H9 (cell line): ENCODE results near the gene FAM174C. TPM values are rescaled to one million over a fixed set of nuclear protein-coding genes. Genes with fewer than 3 reads are reported as not detected.

Source experiments
- DNase-seq: peaks from one replicate; pipeline ENCODE4 v3.0.0-alpha.2; 2017
- H2AFZ ChIP-seq: one replicate; pipeline ENCODE4 v1.6.1; 2013; ENCODE audit warnings: mild to moderate bottlenecking, low read length, control low read depth, moderate library complexity
- H2AK5ac ChIP-seq: 2 replicates; pipeline ENCODE4 v1.6.1; 2013; ENCODE audit warnings: low read length, control low read depth, mixed read lengths; ENCODE audit not compliant: insufficient read length
- H2BK120ac ChIP-seq: one replicate; pipeline ENCODE4 v1.6.1; 2013; ENCODE audit warnings: low read depth, mild to moderate bottlenecking, low read length, control low read depth, inconsistent platforms; ENCODE audit not compliant: poor library complexity, severe bottlenecking
- H2BK12ac ChIP-seq: 2 replicates; pipeline ENCODE4 v1.6.1; 2013; ENCODE audit warnings: low read length, control low read depth, mixed read lengths, low read depth; ENCODE audit not compliant: insufficient read length
- H2BK15ac ChIP-seq: 2 replicates; pipeline ENCODE4 v1.6.1; 2013; ENCODE audit warnings: low read depth, low read length, control low read depth
- H2BK20ac ChIP-seq: one replicate; pipeline ENCODE4 v1.6.1; 2013; ENCODE audit warnings: low read depth, mild to moderate bottlenecking, low read length, control low read depth, inconsistent platforms; ENCODE audit not compliant: poor library complexity, severe bottlenecking
- H2BK5ac ChIP-seq: 2 replicates; pipeline ENCODE4 v1.6.1; 2013; ENCODE audit warnings: low read length, control low read depth, mixed read lengths; ENCODE audit not compliant: insufficient read length
- H3K14ac ChIP-seq: 2 replicates; pipeline ENCODE4 v1.6.1; 2013; ENCODE audit warnings: low read length, control low read depth; ENCODE audit not compliant: insufficient read depth
- H3K18ac ChIP-seq: 2 replicates; pipeline ENCODE4 v1.6.1; 2013; ENCODE audit warnings: low read depth, mild to moderate bottlenecking, mixed read lengths, low read length, control low read depth; ENCODE audit not compliant: insufficient read length
- H3K23ac ChIP-seq: 2 replicates; pipeline ENCODE4 v1.6.1; 2013; ENCODE audit warnings: low read length, control low read depth, mixed read lengths, low read depth; ENCODE audit not compliant: insufficient read length
- H3K23me2 ChIP-seq: 2 replicates; pipeline ENCODE4 v1.6.1; 2013; ENCODE audit warnings: low read depth, mild to moderate bottlenecking, mixed read lengths, low read length, control low read depth; ENCODE audit not compliant: insufficient read length, poor library complexity, severe bottlenecking
- H3K27ac ChIP-seq: 2 replicates; pipeline ENCODE4 v1.5.1; 2013; ENCODE audit warnings: low read length, control low read depth, mixed read lengths, low read depth; ENCODE audit not compliant: insufficient read length
- H3K27me3 ChIP-seq: 2 replicates; pipeline ENCODE4 v1.6.1; 2013; ENCODE audit warnings: low read length, control low read depth, inconsistent platforms; ENCODE audit not compliant: insufficient read depth
- H3K4ac ChIP-seq: 2 replicates; pipeline ENCODE4 v1.6.1; 2013; ENCODE audit warnings: low read depth, mild to moderate bottlenecking, control low read depth, inconsistent platforms, low read length, moderate library complexity
- H3K4me1 ChIP-seq: 2 replicates; pipeline ENCODE4 v1.6.1; 2013; ENCODE audit warnings: low read length, control low read depth, inconsistent platforms; ENCODE audit not compliant: insufficient read depth
- H3K4me2 ChIP-seq: 2 replicates; pipeline ENCODE4 v1.6.1; 2013; ENCODE audit warnings: low read length, control low read depth, mixed read lengths; ENCODE audit not compliant: insufficient read length, insufficient read depth
- H3K56ac ChIP-seq: 2 replicates; pipeline ENCODE4 v1.6.1; 2013; ENCODE audit warnings: low read depth, mild to moderate bottlenecking, mixed read lengths, low read length, control low read depth; ENCODE audit not compliant: insufficient read length
- H3K79me1 ChIP-seq: 2 replicates; pipeline ENCODE4 v1.6.1; 2013; ENCODE audit warnings: low read depth, mild to moderate bottlenecking, moderate library complexity, low read length, control low read depth, inconsistent platforms; ENCODE audit not compliant: insufficient read depth, poor library complexity, severe bottlenecking
- H3K79me2 ChIP-seq: 2 replicates; pipeline ENCODE4 v1.6.1; 2013; ENCODE audit warnings: low read length, control low read depth, inconsistent platforms; ENCODE audit not compliant: insufficient read depth
- H3K9ac ChIP-seq: 2 replicates; pipeline ENCODE4 v1.6.1; 2013; ENCODE audit warnings: low read length, control low read depth, mixed read lengths; ENCODE audit not compliant: insufficient read length; ENCODE audit errors: extremely low read depth
- H3K9me3 ChIP-seq: one replicate; pipeline ENCODE4 v1.6.1; 2013; ENCODE audit warnings: low read depth, low read length, inconsistent platforms; ENCODE audit not compliant: control insufficient read depth
- H3T11ph ChIP-seq: one replicate; pipeline ENCODE4 v1.6.1; 2013; ENCODE audit warnings: mild to moderate bottlenecking, low read length, control low read depth, inconsistent platforms
- H4K20me1 ChIP-seq: one replicate; pipeline ENCODE4 v1.6.1; 2013; ENCODE audit not compliant: control insufficient read depth, insufficient read length, insufficient read depth
- H4K5ac ChIP-seq: 2 replicates; pipeline ENCODE4 v1.6.1; 2013; ENCODE audit warnings: low read depth, mild to moderate bottlenecking, mixed read lengths, low read length, control low read depth; ENCODE audit not compliant: insufficient read length
- H4K8ac ChIP-seq: replicated peaks from 2 replicates; pipeline ENCODE4 v1.6.1; 2013; ENCODE audit warnings: low read length, control low read depth, mixed read lengths, low read depth; ENCODE audit not compliant: insufficient read length
- H4K91ac ChIP-seq: 2 replicates; pipeline ENCODE4 v1.6.1; 2013; ENCODE audit warnings: low read depth, mild to moderate bottlenecking, moderate library complexity, mixed read lengths, low read length, control low read depth; ENCODE audit not compliant: insufficient read length
- H3K27ac Mint-ChIP-seq, 3 experiments: 2 replicates in 2 of 3; 3 replicates in 1 of 3; pipeline ENCODE4 v1.8.0; 2020 to 2021; ENCODE audit warnings: mixed read lengths in 3 of 3, mild to moderate bottlenecking in 1 of 3, moderate library complexity in 1 of 3
- H3K27me3 Mint-ChIP-seq: 2 replicates; pipeline ENCODE4 v1.8.0; 2021; ENCODE audit warnings: low read depth, mild to moderate bottlenecking, moderate library complexity, mixed read lengths
- H3K36me3 Mint-ChIP-seq, 3 experiments: 2 replicates in 2 of 3; 3 replicates in 1 of 3; pipeline ENCODE4 v1.8.0; 2020 to 2021; ENCODE audit warnings: low read depth in 3 of 3, mixed read lengths in 3 of 3; ENCODE audit not compliant: insufficient read depth in 1 of 3
- H3K4me1 Mint-ChIP-seq, 2 experiments: 2 replicates each; pipeline ENCODE4 v1.8.0; 2020; ENCODE audit warnings: mixed read lengths in 2 of 2
- H3K4me3 Mint-ChIP-seq, 2 experiments: 2 replicates in 1 of 2; 3 replicates in 1 of 2; pipeline ENCODE4 v1.8.0; 2020 to 2021; ENCODE audit warnings: mild to moderate bottlenecking in 2 of 2, mixed read lengths in 2 of 2, moderate library complexity in 1 of 2
- H3K9me3 Mint-ChIP-seq, 2 experiments: 2 replicates in 1 of 2; 3 replicates in 1 of 2; pipeline ENCODE4 v1.8.0; 2020; ENCODE audit warnings: mild to moderate bottlenecking in 2 of 2, mixed read lengths in 2 of 2, moderate library complexity in 1 of 2
- WGBS: extraction: QIAGEN DNeasy Blood & Tissue Kit; methylation state at CpG from one replicate; pipeline ENCODE4 v1.1.7; 2013; ENCODE audit warnings: missing lambda C conversion rate, low lambda C conversion rate, mixed read lengths; ENCODE audit not compliant: insufficient read length; ENCODE audit errors: extremely low coverage; 5-methylcytosine and 5-hydroxymethylcytosine counted together
- total RNA-seq: library from RNA; stranded (reverse); gene quantifications from 2 replicates; pipeline ENCODE4 v1.2.1, GENCODE V29; 2021
- TF ChIP-seq, protein P1 (sequence below): fragments of 200-600 bp; sonication (generic); conservative IDR thresholded peaks from 3 replicates; pipeline ENCODE4 v1.8.0; 2021; ENCODE audit warnings: antibody characterized with exemption, mild to moderate bottlenecking

The FAM174C gene
- total RNA-seq, 1 experiment from 2014 or later, result 63.0 TPM

- H3K4me3 Mint-ChIP-seq, result no peak overlapping the region; a peak in 2 of 5 replicates
- Histone ChIP-seq H3K23ac (no peak overlapping the region), H3K4ac (no peak overlapping the region), H3K27me3 (no peaks in the 10 kb centered on the region), H4K8ac (no peak overlapping the region), H3T11ph (no peak overlapping the region), H3K56ac (no peak overlapping the region), H3K9me3 (no peaks in the 10 kb centered on the region), H4K91ac (no peak overlapping the region), H3K14ac (no peak overlapping the region), H4K5ac (no peak overlapping the region), H3K79me1 (no peaks in the 10 kb centered on the region), H2BK20ac (no peak overlapping the region), H3K23me2 (no peaks in the 10 kb centered on the region), H2BK12ac (no peak overlapping the region), H2AK5ac (no peak overlapping the region), H3K79me2 (no peaks in the 10 kb centered on the region), H4K20me1 (peaks cover 2% of the 10 kb centered on the region), H3K4me1 (no peaks in the 10 kb centered on the region), H2BK5ac (no peak overlapping the region), H3K4me2 (no peak overlapping the region), H2BK15ac (no peak overlapping the region), H3K27ac (no peak overlapping the region), H2BK120ac (no peak overlapping the region), H3K18ac (no peak overlapping the region), H2AFZ (no peak overlapping the region), H3K9ac (no peak overlapping the region)
- no peaks in the 10 kb centered on the region for H3K9me3 Mint-ChIP-seq
- WGBS, result no CpG with 5 or more reads among the region's 24 CpGs
- peaks cover 0 to 12% of the 10 kb centered on the region in 2 experiments; a peak in 2 of 4 replicates for H3K4me1 Mint-ChIP-seq
- H3K27ac Mint-ChIP-seq, result no peak overlapping the region
- H3K36me3 Mint-ChIP-seq, result peaks cover 2 to 4% (median 3%) of the 10 kb centered on the region in 3 experiments; a peak in 3 of 7 replicates
- no peak for DNase-seq
- H3K27me3 Mint-ChIP-seq, result peaks cover 13% of the 10 kb centered on the region
- TF ChIP-seq, protein P1, sequence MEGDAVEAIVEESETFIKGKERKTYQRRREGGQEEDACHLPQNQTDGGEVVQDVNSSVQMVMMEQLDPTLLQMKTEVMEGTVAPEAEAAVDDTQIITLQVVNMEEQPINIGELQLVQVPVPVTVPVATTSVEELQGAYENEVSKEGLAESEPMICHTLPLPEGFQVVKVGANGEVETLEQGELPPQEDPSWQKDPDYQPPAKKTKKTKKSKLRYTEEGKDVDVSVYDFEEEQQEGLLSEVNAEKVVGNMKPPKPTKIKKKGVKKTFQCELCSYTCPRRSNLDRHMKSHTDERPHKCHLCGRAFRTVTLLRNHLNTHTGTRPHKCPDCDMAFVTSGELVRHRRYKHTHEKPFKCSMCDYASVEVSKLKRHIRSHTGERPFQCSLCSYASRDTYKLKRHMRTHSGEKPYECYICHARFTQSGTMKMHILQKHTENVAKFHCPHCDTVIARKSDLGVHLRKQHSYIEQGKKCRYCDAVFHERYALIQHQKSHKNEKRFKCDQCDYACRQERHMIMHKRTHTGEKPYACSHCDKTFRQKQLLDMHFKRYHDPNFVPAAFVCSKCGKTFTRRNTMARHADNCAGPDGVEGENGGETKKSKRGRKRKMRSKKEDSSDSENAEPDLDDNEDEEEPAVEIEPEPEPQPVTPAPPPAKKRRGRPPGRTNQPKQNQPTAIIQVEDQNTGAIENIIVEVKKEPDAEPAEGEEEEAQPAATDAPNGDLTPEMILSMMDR, result no peak
Measured at GRCh38 chr19:1296575-1297271, 21.4 kb downstream of the FAM174C start.
